ENCODE data around the gene SDCCAG8.
A peak's percentile ranks its signal among the peaks of the same experiment; 100 is the strongest.

SDCCAG8 gene

DNA sequence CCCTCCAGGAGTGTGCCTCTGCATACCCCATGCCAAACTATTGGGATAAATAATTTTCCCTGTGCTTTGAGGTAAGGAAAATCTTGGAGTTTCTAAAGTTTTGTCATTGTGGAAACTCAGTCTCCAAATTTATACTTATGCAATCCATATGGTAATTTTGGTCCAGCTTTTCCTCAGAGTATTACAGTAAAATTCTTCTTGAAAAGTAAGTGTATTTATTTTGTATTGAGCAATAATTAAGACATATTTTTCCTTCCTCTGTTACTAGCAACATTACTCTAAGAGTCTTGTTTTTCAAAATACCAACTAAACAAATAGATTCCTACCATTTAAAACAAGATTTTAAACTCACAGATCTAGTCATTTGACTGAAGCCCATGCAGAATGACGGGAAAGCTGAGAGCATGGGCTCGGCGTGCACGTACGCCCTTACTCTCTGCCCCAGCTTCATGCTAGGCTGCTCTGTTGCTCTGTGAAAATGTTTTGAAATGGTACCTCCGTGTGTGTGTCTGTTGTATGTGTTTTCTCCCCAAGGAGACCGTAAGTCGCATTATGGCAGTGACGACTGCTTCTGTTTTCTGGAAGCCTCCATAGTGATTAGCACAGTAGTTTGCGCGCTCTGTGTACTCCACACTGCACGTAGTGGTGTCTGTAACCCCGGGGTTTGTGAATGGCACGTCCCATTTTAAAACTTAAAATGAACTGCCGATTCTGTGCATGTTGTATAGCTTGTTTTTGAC lies 165.3 kb downstream of the SDCCAG8 start:
- DNase-seq (ENCODE audit: low read depth, low spot score): no peak
- 0 out of 2 replicates have a peak overlapping the region, but pooled peaks have one; percentile 13 for H3K4me3 ChIP-seq
- H3K27ac ChIP-seq: no peak overlapping the region

GRCh38 chr1:243421784-243422183 lies 165.9 kb downstream of the SDCCAG8 start:
- Histone ChIP-seq H3K27ac (no peak overlapping the region), H3K4me3 (0 out of 2 replicates have a peak overlapping the region, but pooled peaks have one; percentile 13), H3K9ac (ENCODE audit: insufficient read length) (peak overlapping the region; percentile 23), H3K36me3 (ENCODE audit: insufficient read depth, low read length) (no peaks in the 10 kb centered on the region), H3K9me3 (ENCODE audit: low read depth, low read length) (no peaks in the 10 kb centered on the region)
- no peak for TF ChIP-seq EZH2 (IDR thresholded peaks at IDR 0.05)
- DNase-seq (ENCODE audit: low read depth, low spot score): no peak

More for the DNA sequence above, 165.3 kb downstream of the SDCCAG8 start:
- Histone ChIP-seq H3K36me3 (ENCODE audit: insufficient read depth, low read length) (no peaks in the 10 kb centered on the region), H3K9me3 (ENCODE audit: low read depth, low read length) (no peaks in the 10 kb centered on the region), H3K9ac (ENCODE audit: insufficient read length) (peak overlapping the region; percentile 23)
- TF ChIP-seq POLR2AphosphoS5 (IDR thresholded peaks at IDR 0.05; ENCODE audit: borderline replicate concordance, low read depth, low read length) (no peak), EZH2 (IDR thresholded peaks at IDR 0.05) (no peak), FOXP2 (optimal IDR thresholded peaks at IDR 0.05; ENCODE audit: control extremely low read depth, extremely low read length, insufficient read depth) (no peak)

GRCh38 chr1:243422362-243422761 lies 166.5 kb downstream of the SDCCAG8 start:
- H3K4me3 ChIP-seq: no peak overlapping the region
- DNase-seq (ENCODE audit: low read depth, low spot score): no peak
- no peaks in the 10 kb centered on the region for H3K9me3 ChIP-seq (ENCODE audit: low read depth, low read length)
- no peak overlapping the region for H3K27ac ChIP-seq
- H3K9ac ChIP-seq (ENCODE audit: insufficient read length): no peak overlapping the region
- H3K36me3 ChIP-seq (ENCODE audit: insufficient read depth, low read length): no peaks in the 10 kb centered on the region
- TF ChIP-seq FOXP2 (optimal IDR thresholded peaks at IDR 0.05; ENCODE audit: control extremely low read depth, extremely low read length, insufficient read depth) (no peak), POLR2AphosphoS5 (IDR thresholded peaks at IDR 0.05; ENCODE audit: borderline replicate concordance, low read depth, low read length) (no peak), EZH2 (IDR thresholded peaks at IDR 0.05) (no peak)

GRCh38 chr1:243428084-243428483 lies 172.2 kb downstream of the SDCCAG8 start:
- no peak overlapping the region for H3K27ac ChIP-seq
- no peak overlapping the region for H3K4me3 ChIP-seq
- no peak for DNase-seq (ENCODE audit: low read depth, low spot score)
- no peaks in the 10 kb centered on the region for H3K9me3 ChIP-seq (ENCODE audit: low read depth, low read length)
- no peaks in the 10 kb centered on the region for H3K36me3 ChIP-seq (ENCODE audit: insufficient read depth, low read length)
- H3K9ac ChIP-seq (ENCODE audit: insufficient read length): no peak overlapping the region
- no peak for TF ChIP-seq POLR2AphosphoS5 (IDR thresholded peaks at IDR 0.05; ENCODE audit: borderline replicate concordance, low read depth, low read length)

GRCh38 chr1:243428617-243429342 lies 172.9 kb downstream of the SDCCAG8 start:
- H3K4me3 ChIP-seq: no peak overlapping the region
- no peak overlapping the region for H3K27ac ChIP-seq
- H3K9ac ChIP-seq (ENCODE audit: insufficient read length): no peak overlapping the region
- H3K36me3 ChIP-seq (ENCODE audit: insufficient read depth, low read length): no peaks in the 10 kb centered on the region
- H3K9me3 ChIP-seq (ENCODE audit: low read depth, low read length): no peaks in the 10 kb centered on the region
- TF ChIP-seq EZH2 (IDR thresholded peaks at IDR 0.05) (no peak), FOXP2 (optimal IDR thresholded peaks at IDR 0.05; ENCODE audit: control extremely low read depth, extremely low read length, insufficient read depth) (no peak), POLR2AphosphoS5 (IDR thresholded peaks at IDR 0.05; ENCODE audit: borderline replicate concordance, low read depth, low read length) (no peak)
- DNase-seq (ENCODE audit: low read depth, low spot score): no peak

DNA sequence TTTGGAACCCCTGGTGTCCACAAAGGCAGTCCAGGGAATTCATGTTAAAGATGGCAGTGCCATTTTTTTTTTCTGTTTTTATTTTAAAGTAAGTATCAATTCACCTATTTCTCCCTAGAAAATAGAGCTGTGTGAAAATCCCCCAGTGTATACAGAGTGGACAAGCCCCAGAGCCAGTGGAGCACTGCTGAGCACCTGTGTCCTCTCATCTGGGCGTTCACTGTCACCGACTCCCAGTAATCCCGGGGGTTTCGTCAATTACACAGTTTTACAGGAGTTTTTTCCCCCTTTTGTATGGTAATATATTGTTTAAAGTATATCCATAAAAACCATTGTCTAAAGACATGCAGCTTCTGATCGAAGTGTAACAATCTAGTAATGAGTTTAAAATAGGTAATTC lies 175.8 kb downstream of the SDCCAG8 start:
- Histone ChIP-seq H3K9ac (ENCODE audit: insufficient read length) (no peak overlapping the region), H3K36me3 (ENCODE audit: insufficient read depth, low read length) (no peaks in the 10 kb centered on the region), H3K4me3 (no peak overlapping the region), H3K9me3 (ENCODE audit: low read depth, low read length) (no peaks in the 10 kb centered on the region), H3K27ac (no peak overlapping the region)
- no peak for DNase-seq (ENCODE audit: low read depth, low spot score)
- no peak for TF ChIP-seq EZH2 (IDR thresholded peaks at IDR 0.05)
- TF ChIP-seq FOXP2 (optimal IDR thresholded peaks at IDR 0.05; ENCODE audit: control extremely low read depth, extremely low read length, insufficient read depth): no peak
- no peak for TF ChIP-seq POLR2AphosphoS5 (IDR thresholded peaks at IDR 0.05; ENCODE audit: borderline replicate concordance, low read depth, low read length)

- Histone ChIP-seq H3K9ac (ENCODE audit: insufficient read length) (no peak overlapping the region), H3K27ac (no peak overlapping the region), H3K9me3 (ENCODE audit: low read depth, low read length) (no peaks in the 10 kb centered on the region), H3K36me3 (ENCODE audit: insufficient read depth, low read length) (no peaks in the 10 kb centered on the region), H3K4me3 (no peak overlapping the region)
- DNase-seq (ENCODE audit: low read depth, low spot score): no peak
- TF ChIP-seq EZH2 (IDR thresholded peaks at IDR 0.05): no peak
- TF ChIP-seq FOXP2 (optimal IDR thresholded peaks at IDR 0.05; ENCODE audit: control extremely low read depth, extremely low read length, insufficient read depth): no peak
- no peak for TF ChIP-seq POLR2AphosphoS5 (IDR thresholded peaks at IDR 0.05; ENCODE audit: borderline replicate concordance, low read depth, low read length)
Observed at GRCh38 chr1:243432136-243432535, 176.3 kb downstream of the SDCCAG8 start.

DNA sequence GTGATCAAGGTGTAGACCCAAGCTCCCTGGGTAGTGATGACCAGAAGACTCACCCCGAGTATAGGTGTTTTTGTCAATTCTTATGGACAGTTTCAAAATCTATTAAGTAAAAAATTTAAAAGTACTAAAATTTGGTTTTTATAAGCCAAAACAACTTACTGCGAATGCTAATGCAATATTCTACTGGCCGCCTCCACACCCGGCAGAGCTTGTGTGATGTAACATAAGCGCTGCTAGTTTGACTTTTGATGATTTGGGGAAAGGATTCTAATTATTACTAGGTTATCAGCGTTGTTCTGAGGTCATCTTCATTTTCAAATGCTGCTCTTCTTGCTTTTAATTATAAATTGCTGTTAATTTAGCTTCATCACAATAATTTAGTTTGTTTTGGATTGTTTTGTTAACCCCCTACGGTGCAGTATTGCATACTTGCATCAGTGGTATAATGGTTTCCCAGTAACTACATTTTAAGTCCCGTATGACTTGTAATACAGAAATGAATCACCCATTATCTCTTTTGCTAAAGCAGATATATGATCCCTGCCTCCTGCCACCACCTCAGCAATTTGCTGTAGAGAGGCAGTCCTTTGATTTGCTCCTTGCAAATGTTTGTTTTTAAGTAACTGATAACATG lies 178.0 kb downstream of the SDCCAG8 start:
- TF ChIP-seq POLR2AphosphoS5 (IDR thresholded peaks at IDR 0.05; ENCODE audit: borderline replicate concordance, low read depth, low read length) (no peak), FOXP2 (optimal IDR thresholded peaks at IDR 0.05; ENCODE audit: control extremely low read depth, extremely low read length, insufficient read depth) (no peak), EZH2 (IDR thresholded peaks at IDR 0.05) (no peak)
- Histone ChIP-seq H3K27ac (no peak overlapping the region), H3K4me3 (no peak overlapping the region), H3K36me3 (ENCODE audit: insufficient read depth, low read length) (no peaks in the 10 kb centered on the region), H3K9me3 (ENCODE audit: low read depth, low read length) (no peaks in the 10 kb centered on the region), H3K9ac (ENCODE audit: insufficient read length) (no peak overlapping the region)
- DNase-seq (ENCODE audit: low read depth, low spot score): no peak

Measured in SK-N-MC (cell line).